ENCODE data around the gene NDST4.

The NDST4 gene

DNA sequence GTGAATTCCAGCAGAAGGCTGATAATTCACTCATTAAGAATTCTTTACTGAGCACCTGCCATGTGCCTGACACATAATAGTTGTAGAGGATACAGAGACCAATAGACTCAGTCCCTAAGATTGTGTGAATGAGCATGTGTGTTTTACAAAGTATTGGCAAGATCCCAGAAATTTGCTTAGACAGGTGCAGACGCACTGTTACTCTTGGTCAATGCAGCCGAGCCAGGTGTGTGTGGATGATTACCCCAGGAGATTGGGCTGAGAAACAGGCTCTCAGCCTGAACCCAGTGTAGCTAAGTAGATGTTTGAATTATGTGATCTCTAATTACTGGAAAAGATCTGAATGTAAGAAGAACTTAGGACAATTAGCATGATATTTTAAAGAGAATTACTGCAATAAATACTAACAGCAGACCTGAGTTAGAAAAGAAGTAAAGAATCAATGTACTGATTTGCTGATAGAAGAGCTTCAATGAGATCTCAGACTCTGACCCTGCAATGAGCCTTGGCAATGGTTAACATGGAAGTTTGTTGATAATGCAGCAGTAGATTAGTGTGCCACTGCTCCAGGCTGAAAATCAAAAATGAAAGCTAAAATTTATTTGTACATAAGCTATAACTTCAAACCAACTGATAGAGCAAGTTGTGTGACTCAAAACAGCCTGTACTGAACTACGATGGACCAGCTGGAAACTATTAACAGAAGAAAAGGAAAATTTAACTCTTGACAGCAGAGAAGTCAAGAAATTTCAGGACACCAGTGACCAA, 32.2 kb upstream of the NDST4 start:
- no peak for DNase-seq (ENCODE audit: low spot score)
- TF ChIP-seq, protein P1, sequence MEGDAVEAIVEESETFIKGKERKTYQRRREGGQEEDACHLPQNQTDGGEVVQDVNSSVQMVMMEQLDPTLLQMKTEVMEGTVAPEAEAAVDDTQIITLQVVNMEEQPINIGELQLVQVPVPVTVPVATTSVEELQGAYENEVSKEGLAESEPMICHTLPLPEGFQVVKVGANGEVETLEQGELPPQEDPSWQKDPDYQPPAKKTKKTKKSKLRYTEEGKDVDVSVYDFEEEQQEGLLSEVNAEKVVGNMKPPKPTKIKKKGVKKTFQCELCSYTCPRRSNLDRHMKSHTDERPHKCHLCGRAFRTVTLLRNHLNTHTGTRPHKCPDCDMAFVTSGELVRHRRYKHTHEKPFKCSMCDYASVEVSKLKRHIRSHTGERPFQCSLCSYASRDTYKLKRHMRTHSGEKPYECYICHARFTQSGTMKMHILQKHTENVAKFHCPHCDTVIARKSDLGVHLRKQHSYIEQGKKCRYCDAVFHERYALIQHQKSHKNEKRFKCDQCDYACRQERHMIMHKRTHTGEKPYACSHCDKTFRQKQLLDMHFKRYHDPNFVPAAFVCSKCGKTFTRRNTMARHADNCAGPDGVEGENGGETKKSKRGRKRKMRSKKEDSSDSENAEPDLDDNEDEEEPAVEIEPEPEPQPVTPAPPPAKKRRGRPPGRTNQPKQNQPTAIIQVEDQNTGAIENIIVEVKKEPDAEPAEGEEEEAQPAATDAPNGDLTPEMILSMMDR (IDR thresholded peaks at IDR 0.05; ENCODE audit: extremely low read depth, missing control alignments), result no peak

DNA sequence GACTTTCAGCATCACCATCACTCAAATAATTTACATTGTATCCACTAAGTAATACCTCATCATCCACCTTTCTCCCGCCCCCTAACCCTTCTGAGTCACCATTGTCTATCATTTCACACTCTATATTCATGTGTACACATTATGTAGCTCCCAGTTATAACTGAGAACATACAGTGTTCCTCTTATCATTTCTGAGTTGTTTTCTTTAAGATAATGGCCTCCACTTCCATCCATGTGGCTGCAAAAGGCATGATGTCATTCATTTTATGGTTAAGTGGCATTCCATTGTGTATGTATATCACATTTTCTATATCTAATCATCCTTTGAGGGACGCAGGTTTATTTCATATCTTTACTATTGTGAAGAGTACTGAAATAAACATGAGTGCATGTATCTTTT, 14.6 kb upstream of the NDST4 start:
- no peak for DNase-seq (ENCODE audit: low spot score)
- TF ChIP-seq, protein P1 (IDR thresholded peaks at IDR 0.05; ENCODE audit: extremely low read depth, missing control alignments), result no peak

DNA sequence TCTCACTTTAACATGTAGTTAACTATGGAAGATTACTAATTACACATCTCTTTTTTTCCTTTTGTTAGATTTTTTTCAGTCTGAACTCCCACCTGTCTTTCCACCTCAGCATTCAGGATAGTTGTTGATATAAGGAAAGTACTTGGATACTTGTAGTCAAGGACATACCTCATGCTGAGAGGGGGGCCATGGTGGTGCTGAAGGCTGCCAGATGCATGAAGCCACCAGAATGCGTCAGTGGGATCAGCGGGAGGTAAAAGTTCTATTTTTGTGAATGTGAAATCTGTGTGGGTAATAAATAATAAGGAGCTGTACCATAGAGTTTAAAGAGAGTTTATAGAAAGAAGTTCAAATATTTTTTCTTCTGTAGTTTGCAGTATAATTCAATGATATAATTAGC, 13.1 kb upstream of the NDST4 start:
- TF ChIP-seq, protein P1 (IDR thresholded peaks at IDR 0.05; ENCODE audit: extremely low read depth, missing control alignments), result no peak
- no peak for DNase-seq (ENCODE audit: low spot score)

DNA sequence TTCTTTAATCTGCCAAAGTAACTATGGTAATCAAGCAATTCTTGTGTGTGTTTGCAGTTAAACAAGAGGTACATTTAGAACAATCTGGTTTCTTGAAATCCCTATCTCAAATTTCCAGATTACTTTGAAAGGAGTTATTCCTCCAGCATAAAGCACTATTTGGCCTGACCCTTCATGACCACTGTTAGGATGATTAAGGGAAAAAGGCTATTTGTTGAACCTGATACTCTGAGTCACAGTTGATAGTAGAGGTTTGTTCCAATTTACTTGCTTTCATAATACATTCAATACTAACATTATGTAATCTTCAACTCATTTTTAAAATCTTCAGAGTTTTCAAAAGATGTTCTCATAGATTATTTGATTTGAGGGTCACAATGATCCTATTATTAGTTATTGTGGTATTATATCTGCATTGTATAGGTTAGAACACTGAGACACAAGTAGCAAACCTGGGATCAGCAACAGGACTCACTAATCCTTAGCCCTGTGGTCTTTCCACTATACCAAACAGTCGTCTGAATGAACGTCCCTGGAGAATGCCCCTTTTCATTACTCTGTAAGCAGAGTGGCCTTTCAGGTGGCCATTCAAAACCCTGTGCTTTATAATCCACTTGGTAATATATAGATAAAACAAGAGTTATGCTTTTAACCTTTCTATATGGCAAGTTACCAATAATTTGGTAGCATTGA, 8.1 kb upstream of the NDST4 start:
- no peak for DNase-seq (ENCODE audit: low spot score)
- TF ChIP-seq, protein P1 (IDR thresholded peaks at IDR 0.05; ENCODE audit: extremely low read depth, missing control alignments), result no peak

DNA sequence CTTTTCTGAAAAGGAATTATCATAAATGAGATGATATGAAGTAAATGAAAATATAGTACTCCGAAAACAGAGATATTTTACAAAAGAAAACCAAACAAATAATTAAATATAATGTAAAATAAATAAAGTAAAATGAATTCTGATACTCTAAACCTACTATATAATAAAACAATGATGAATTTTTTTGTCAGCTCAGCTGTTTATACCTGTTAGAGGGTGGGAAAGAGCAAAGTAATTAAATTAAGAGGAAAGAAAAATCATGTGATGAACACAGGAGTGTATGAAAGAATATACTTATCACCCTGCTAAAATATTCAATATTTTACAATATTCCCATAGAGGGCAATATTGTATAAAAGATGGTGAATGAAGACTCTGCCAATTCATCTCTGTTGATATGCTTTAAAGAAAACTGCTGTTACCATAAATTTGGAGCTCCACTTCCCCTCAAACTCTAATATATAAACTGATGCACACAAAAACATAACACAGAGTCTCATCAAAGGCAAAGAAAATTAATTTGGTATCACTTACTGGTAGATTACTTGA, 6.5 kb upstream of the NDST4 start:
- TF ChIP-seq, protein P1 (IDR thresholded peaks at IDR 0.05; ENCODE audit: extremely low read depth, missing control alignments), result no peak
- DNase-seq (ENCODE audit: low spot score), result no peak

DNA sequence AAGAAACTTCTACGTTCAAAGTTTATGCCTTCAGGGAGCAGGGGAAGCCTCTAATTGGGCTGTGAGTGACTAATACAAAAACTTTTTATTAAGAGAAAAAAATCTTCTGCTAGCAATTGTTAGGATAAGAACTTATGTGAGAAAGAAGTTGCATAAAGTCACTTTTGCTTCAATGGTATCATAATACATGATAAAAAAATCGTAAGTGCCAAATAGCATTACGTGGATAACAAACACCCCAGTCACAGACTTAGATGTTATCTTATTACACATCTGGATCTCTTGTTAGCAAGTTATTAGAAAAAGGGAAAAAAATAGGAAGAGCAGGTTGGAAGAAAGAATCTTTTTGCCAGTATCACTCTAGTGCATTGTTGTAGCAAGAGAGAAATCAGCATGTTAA, 4.2 kb upstream of the NDST4 start:
- TF ChIP-seq, protein P1 (IDR thresholded peaks at IDR 0.05; ENCODE audit: extremely low read depth, missing control alignments), result no peak
- no peak for DNase-seq (ENCODE audit: low spot score)
